Chondrocyte (in vitro differentiated cells): ENCODE results near the gene KCNK10. TPM values are rescaled to one million over a fixed set of nuclear protein-coding genes. Genes with fewer than 3 reads are reported as not detected.

Source experiments
- DNase-seq: peaks from one replicate; pipeline ENCODE4 v3.0.0; 2021; ENCODE audit warnings: mixed read lengths, low spot score
- H3K27ac Mint-ChIP-seq: one replicate; pipeline ENCODE4 v1.8.0; 2021; ENCODE audit warnings: mild to moderate bottlenecking, moderate library complexity, mixed read lengths; ENCODE audit not compliant: unreplicated experiment
- H3K27me3 Mint-ChIP-seq: 2 replicates; pipeline ENCODE4 v1.8.0; 2021; ENCODE audit warnings: low read depth, mixed read lengths
- H3K36me3 Mint-ChIP-seq: 2 replicates; pipeline ENCODE4 v1.8.0; 2021; ENCODE audit warnings: low read depth, mixed read lengths
- H3K4me1 Mint-ChIP-seq: 2 replicates; pipeline ENCODE4 v1.8.0; 2021; ENCODE audit warnings: low read depth, mild to moderate bottlenecking, mixed read lengths
- H3K4me3 Mint-ChIP-seq: one replicate; pipeline ENCODE4 v1.8.0; 2021; ENCODE audit warnings: mild to moderate bottlenecking, moderate library complexity, mixed read lengths; ENCODE audit not compliant: unreplicated experiment
- H3K9me3 Mint-ChIP-seq: 2 replicates; pipeline ENCODE4 v1.8.0; 2021; ENCODE audit warnings: low read depth, mixed read lengths
- total RNA-seq: library from RNA; stranded (reverse); gene quantifications from 3 replicates; pipeline ENCODE4 v1.2.1, GENCODE V29; 2021
- TF ChIP-seq, protein P1 (sequence below): fragments of 200-600 bp; sonication (generic); IDR thresholded peaks from 2 replicates; pipeline ENCODE4 v1.5.0; 2021; ENCODE audit warnings: antibody characterized with exemption, mild to moderate bottlenecking, moderate library complexity

Gene KCNK10
- total RNA-seq, 1 donor from 2014 or later = not detected

DNA sequence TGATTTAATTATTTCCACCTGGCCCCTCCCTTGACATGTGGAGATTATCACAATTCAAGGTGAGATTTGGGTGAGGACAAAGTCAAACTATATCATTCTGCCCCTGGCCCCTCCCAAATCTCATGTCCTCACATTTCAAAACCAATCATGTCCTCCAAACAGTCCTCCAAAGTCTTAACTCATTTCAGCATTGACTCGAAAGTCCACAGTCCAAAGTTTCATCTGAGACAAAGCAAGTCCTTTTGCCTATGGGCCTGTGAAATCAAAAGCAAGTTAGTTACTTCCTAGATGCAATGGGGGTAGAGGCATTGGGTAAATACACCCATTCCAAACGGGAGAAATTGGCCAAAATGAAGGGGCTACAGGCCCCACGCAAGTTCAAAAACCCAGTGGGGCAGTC lies 31.3 kb upstream of the KCNK10 start:
- Mint-ChIP-seq H3K4me1 (no peaks in the 10 kb centered on the region), H3K4me3 (no peak overlapping the region), H3K27ac (no peak overlapping the region), H3K9me3 (no peaks in the 10 kb centered on the region), H3K36me3 (no peaks in the 10 kb centered on the region), H3K27me3 (no peaks in the 10 kb centered on the region)
- no peak for DNase-seq
- TF ChIP-seq, protein P1, sequence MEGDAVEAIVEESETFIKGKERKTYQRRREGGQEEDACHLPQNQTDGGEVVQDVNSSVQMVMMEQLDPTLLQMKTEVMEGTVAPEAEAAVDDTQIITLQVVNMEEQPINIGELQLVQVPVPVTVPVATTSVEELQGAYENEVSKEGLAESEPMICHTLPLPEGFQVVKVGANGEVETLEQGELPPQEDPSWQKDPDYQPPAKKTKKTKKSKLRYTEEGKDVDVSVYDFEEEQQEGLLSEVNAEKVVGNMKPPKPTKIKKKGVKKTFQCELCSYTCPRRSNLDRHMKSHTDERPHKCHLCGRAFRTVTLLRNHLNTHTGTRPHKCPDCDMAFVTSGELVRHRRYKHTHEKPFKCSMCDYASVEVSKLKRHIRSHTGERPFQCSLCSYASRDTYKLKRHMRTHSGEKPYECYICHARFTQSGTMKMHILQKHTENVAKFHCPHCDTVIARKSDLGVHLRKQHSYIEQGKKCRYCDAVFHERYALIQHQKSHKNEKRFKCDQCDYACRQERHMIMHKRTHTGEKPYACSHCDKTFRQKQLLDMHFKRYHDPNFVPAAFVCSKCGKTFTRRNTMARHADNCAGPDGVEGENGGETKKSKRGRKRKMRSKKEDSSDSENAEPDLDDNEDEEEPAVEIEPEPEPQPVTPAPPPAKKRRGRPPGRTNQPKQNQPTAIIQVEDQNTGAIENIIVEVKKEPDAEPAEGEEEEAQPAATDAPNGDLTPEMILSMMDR = no peak

DNA sequence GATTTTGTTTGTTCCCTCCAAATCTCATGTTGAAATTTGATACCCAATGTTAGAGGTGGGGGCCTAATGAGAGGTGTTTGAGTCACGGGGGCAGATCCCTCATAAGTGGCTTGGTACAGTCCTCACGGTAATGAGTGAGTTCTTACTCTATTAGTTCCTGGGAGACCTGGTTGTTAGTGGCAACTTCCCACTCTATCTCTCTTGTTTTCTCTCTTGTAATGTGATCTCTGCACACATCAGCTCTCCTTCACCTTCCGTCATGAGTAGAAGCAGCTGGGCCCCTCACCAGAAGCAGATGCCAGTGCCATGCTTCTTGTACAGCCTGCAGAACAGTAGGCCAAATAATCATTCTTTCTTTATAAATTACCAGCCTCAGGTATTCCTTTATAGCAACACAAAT lies 29.6 kb upstream of the KCNK10 start:
- no peak for DNase-seq
- Mint-ChIP-seq H3K27ac (no peak overlapping the region), H3K9me3 (no peaks in the 10 kb centered on the region), H3K4me1 (no peaks in the 10 kb centered on the region), H3K27me3 (no peaks in the 10 kb centered on the region), H3K4me3 (no peak overlapping the region), H3K36me3 (no peaks in the 10 kb centered on the region)
- TF ChIP-seq, protein P1 = no peak

DNA sequence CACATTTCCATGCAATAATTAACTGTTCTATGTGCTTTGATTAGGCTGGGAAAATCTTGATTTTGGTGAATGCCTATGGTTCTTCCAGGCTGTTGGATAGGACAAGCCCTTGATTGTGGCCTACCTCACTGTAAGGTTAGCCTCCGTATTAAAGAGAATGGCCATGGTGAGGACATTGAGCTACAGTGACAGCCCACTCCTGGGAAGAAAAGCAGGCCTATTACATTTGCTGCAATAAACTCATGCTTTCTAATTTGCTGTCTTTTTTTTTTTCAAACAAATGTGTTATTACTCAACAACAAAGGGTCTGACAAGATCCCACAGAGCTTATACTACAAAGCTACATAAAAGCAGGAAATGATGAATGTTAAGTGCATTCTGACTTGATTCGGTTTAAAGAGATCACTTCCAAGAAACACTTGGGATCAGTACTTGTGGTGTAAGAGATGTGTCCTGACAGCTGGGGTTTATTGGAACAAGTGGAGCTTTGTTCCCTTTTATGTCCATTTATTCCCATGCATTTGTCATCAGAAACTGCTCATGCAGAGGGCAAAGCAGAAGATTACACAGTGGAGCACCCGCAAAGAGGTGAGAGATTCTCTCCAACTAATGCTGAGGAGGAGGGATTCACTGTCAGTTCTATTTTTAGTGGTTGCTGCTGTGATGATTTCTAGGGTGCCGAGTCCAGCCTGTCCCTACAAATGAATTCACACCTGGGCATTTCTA lies 29.1 kb upstream of the KCNK10 start:
- H3K27ac Mint-ChIP-seq = no peak overlapping the region

DNA sequence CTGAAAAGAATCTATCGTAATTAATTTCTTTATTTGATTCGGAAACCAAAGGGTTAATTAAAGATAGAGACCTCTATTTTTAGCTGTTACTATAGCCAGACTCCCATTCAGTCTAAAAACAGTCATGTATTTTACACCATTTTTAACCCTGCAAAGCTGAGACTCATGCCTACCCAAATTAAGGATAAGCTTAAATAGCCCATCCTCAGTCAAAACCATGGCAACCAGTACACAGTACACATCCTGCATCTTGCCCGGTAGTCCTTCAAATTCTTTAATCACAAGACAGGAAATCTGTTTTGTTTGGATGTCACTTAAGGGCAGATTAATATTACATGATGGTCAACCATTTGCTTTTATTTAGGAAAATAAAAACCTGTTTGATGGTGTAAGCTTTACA lies 25.5 kb upstream of the KCNK10 start:
- H3K36me3 Mint-ChIP-seq = no peaks in the 10 kb centered on the region
- no peak overlapping the region for H3K27ac Mint-ChIP-seq
- H3K4me1 Mint-ChIP-seq = no peaks in the 10 kb centered on the region
- TF ChIP-seq, protein P1 = no peak
- no peak for DNase-seq
- H3K9me3 Mint-ChIP-seq = no peaks in the 10 kb centered on the region
- H3K4me3 Mint-ChIP-seq = no peak overlapping the region
- H3K27me3 Mint-ChIP-seq = peaks cover 4% of the 10 kb centered on the region

More for the DNA sequence above, 29.1 kb upstream of the KCNK10 start:
- Mint-ChIP-seq H3K9me3 (no peaks in the 10 kb centered on the region), H3K4me1 (no peaks in the 10 kb centered on the region), H3K36me3 (no peaks in the 10 kb centered on the region), H3K27me3 (no peaks in the 10 kb centered on the region), H3K4me3 (no peak overlapping the region)
- TF ChIP-seq, protein P1 = no peak
- no peak for DNase-seq

DNA sequence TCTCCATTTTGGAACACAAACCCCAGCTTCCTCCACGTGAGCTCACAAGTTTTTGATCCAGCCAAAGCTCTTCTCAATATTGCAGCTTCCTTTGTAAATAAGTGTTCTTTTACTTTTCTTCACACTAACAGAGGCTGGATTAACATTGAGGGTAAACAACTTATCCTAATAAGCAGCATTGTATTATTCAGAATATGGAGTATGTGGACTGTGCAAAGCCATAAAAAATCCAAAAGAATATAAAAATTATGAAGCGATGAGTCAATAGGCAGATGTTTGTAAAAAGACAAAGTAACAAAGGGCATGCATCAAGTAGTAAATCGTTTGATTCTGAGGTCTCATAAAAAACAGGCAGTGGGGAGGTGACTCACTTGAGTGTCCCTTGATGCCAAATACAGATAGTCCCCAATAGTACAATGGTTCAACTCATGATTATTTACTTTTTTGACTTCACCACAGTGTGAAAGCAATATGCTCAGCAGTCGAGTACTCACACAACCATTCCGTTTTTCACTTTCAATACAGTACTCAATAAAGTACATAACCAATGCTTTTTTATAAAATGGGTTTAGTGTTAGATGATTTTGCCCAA lies 23.1 kb upstream of the KCNK10 start:
- no peak for DNase-seq
- H3K4me3 Mint-ChIP-seq = no peak overlapping the region
- TF ChIP-seq, protein P1 = no peak
- H3K27ac Mint-ChIP-seq = no peak overlapping the region
- peaks cover 6% of the 10 kb centered on the region for H3K27me3 Mint-ChIP-seq
- no peaks in the 10 kb centered on the region for H3K9me3 Mint-ChIP-seq
- no peaks in the 10 kb centered on the region for H3K4me1 Mint-ChIP-seq
- H3K36me3 Mint-ChIP-seq = no peaks in the 10 kb centered on the region
